ENCODE results near the gene MBOAT1. TPM values are rescaled to one million over a fixed set of nuclear protein-coding genes. Genes with fewer than 3 reads are reported as not detected.

The MBOAT1 gene
- total RNA-seq, 2 donors from 2014 or later: 5.0 to 7.0 TPM

DNA sequence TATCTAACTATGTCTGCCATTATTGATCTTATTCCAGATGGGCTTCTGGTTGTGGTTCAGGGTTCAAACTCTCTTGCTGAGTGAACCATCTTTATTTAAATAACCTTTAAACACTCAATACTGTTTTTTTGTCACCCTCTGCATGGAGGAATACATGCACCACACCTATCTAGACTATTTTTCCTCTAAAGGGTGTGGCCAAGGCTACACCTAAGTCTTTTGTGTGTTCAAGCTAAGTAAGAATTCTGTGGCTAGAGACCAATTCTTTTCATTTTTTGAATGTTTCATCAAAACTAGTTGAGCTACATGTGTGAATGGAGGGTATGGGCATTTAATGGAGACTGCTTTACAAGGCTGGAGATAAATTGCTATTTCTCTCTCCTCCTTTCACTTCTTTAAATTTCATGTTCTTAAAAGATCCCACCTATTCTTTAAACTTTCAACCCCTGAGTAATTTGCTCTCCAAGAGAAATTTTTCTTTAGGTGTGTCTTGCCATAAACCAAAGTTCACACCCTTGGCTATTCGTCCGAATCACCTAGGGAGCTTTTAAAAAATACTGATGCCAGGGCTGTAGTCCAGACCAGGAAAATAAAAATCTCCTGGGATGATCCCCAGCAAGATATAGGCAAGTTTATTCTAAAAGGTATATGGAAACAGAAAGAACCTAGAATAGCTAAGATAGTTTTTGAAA, 24.8 kb upstream of the MBOAT1 start:
- no peak for DNase-seq (ENCODE audit: low spot score)
- H3K9me3 ChIP-seq: no peaks in the 10 kb centered on the region
- H3K4me3 ChIP-seq: no peak overlapping the region
- H3K4me1 ChIP-seq: no peaks in the 10 kb centered on the region
- H3K27me3 ChIP-seq: no peaks in the 10 kb centered on the region
- TF ChIP-seq, protein P1, sequence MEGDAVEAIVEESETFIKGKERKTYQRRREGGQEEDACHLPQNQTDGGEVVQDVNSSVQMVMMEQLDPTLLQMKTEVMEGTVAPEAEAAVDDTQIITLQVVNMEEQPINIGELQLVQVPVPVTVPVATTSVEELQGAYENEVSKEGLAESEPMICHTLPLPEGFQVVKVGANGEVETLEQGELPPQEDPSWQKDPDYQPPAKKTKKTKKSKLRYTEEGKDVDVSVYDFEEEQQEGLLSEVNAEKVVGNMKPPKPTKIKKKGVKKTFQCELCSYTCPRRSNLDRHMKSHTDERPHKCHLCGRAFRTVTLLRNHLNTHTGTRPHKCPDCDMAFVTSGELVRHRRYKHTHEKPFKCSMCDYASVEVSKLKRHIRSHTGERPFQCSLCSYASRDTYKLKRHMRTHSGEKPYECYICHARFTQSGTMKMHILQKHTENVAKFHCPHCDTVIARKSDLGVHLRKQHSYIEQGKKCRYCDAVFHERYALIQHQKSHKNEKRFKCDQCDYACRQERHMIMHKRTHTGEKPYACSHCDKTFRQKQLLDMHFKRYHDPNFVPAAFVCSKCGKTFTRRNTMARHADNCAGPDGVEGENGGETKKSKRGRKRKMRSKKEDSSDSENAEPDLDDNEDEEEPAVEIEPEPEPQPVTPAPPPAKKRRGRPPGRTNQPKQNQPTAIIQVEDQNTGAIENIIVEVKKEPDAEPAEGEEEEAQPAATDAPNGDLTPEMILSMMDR (IDR thresholded peaks at IDR 0.05): no peak
- no peak overlapping the region for H3K27ac ChIP-seq
- H3K36me3 ChIP-seq: no peaks in the 10 kb centered on the region

DNA sequence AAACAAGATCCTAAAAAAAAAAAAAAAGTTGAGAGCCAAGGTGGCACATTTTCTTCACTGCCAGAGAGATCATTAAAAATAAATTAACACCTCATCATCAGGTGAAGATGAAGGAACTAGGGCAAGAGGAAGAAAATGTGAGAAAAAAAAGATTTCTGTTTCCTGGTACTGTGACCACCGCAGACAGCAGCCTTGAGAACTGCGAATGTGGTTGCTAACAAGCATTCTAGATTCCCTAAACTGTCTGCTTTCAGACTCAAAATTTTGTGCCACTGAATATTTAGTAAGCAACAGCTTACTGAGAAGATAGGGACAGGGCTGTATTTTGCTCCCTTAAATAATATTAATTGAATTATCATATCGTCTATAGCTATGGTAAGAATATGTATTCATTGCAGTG, 24.1 kb upstream of the MBOAT1 start:
- no peak for DNase-seq (ENCODE audit: low spot score)
- TF ChIP-seq, protein P1 (IDR thresholded peaks at IDR 0.05): no peak
- Histone ChIP-seq H3K4me1 (no peaks in the 10 kb centered on the region), H3K27ac (no peak overlapping the region), H3K9me3 (no peaks in the 10 kb centered on the region), H3K36me3 (no peaks in the 10 kb centered on the region), H3K4me3 (no peak overlapping the region), H3K27me3 (no peaks in the 10 kb centered on the region)

DNA sequence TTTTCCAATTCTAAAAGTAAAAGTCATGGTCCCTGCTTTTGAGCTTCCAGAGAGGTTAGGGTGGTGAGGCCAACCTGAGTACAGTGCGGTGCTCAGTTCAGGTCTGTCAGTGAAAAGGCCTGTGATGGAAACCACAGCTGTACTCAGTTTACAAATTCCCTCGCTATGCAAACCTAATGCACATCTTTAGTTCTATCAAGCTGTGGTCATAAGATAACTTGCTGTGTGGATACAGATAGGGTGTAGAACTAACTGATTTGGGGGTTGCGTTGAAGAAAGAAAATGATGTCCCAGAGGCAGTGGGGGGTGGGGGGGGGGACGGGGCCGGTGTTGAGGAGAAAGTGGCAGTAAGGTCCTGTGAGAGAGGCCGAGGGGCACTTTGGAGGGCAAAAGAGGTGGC, 22.8 kb upstream of the MBOAT1 start:
- H3K27ac ChIP-seq: no peak overlapping the region
- H3K4me3 ChIP-seq: no peak overlapping the region
- no peaks in the 10 kb centered on the region for H3K36me3 ChIP-seq
- no peak for DNase-seq (ENCODE audit: low spot score)
- H3K4me1 ChIP-seq: no peaks in the 10 kb centered on the region
- TF ChIP-seq, protein P1 (IDR thresholded peaks at IDR 0.05): no peak
- no peaks in the 10 kb centered on the region for H3K9me3 ChIP-seq
- H3K27me3 ChIP-seq: no peaks in the 10 kb centered on the region

DNA sequence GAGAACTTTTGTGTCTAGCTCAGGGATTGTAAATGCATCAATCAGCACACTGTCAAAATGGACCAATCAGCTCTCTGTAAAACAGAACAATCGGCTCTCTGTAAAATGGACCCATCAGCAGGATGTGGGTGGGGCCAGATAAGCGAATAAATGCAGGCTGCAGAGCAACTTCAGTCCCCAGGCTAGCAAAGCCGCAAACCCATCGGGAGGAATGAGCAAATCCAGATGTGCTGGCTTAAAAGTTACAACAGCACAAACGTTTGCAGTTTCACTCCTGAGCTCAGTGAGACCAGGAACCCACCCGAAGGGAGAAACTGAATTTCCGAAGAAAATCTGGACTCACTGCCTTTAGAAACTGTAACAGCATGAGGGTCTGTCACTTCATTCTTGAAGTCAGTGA, 21.9 kb upstream of the MBOAT1 start:
- no peak for DNase-seq (ENCODE audit: low spot score)
- Histone ChIP-seq H3K9me3 (no peaks in the 10 kb centered on the region), H3K4me3 (no peak overlapping the region), H3K36me3 (no peaks in the 10 kb centered on the region), H3K27me3 (no peaks in the 10 kb centered on the region), H3K27ac (no peak overlapping the region), H3K4me1 (no peaks in the 10 kb centered on the region)
- TF ChIP-seq, protein P1 (IDR thresholded peaks at IDR 0.05): no peak

DNA sequence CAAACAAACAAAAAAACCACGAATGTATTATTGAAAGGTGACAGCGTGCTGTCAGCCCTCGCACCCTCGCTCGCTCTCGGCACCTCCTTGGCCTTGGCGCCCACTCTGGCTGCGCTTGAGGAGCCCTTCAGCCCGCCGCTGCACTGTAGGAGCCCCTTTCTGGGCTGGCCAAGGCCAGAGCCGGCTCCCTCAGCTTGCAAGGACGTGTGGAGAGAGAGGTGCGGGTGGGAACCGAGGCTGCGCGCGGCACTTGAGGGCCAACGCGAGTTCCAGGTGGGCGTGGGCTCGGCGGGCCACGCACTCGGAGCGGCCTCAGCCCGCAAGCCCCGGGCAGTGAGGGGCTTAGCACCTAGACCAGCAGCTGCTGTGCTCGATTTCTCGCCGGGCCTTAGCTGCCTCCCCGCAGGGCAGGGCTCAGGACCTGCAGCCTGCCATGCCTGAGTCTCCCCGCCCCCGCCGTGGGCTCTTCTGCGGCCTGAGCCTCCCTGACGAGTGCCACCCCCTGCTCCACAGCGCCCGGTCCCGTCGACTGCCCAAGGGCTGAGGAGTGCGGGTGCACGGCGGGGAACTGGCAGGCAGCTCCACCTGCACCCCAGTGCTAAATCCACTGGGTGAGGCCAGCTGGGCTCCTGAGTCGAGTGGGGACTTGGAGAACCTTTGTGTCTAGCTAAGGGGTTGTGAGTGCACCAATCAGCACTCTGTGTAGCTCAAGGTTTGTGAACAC, 20.9 kb upstream of the MBOAT1 start:
- Histone ChIP-seq H3K4me3 (no peak overlapping the region), H3K36me3 (no peaks in the 10 kb centered on the region), H3K9me3 (no peaks in the 10 kb centered on the region), H3K4me1 (no peaks in the 10 kb centered on the region), H3K27ac (no peak overlapping the region), H3K27me3 (no peaks in the 10 kb centered on the region)
- TF ChIP-seq, protein P1 (IDR thresholded peaks at IDR 0.05): no peak
- DNase-seq (ENCODE audit: low spot score): no peak
